Stimulated activated CD4-positive, alpha-beta T cell treated with anti-CD3 and anti-CD28 coated beads, Interleukin-12 subunit alpha, Interleukin-12 subunit beta, amount 100 ng/mL, for 4 hours (primary cell): ENCODE data around the gene PSMG2.
"Not testable (repeated sequence)": the region's sequence is repeated elsewhere in the genome, so short reads cannot be mapped to it uniquely, and the experiment has no call there.

Experiments used
- DNase-seq: peaks from one replicate; pipeline ENCODE4 v3.0.0-alpha.2; 2020

PSMG2 gene

DNA sequence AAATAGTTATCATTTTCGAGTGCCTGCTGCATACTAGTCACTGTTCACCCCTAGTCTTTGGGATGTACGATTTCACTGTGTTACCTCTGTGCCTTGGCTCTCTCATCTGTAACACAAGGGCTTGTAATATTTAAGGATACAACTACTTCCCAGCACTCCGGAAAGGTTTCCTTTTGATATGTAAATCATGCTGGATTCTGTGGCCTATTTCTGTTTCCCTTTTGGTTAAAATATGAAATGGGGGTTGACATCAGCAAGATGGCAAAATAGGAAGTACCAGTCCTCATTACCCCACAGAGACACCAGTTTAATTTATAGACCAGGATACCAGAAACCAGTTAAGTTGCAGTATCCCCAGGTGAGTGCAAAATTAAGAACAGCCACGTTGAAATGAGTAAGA, 23.5 kb downstream of the PSMG2 start:
- no peak for DNase-seq

DNA sequence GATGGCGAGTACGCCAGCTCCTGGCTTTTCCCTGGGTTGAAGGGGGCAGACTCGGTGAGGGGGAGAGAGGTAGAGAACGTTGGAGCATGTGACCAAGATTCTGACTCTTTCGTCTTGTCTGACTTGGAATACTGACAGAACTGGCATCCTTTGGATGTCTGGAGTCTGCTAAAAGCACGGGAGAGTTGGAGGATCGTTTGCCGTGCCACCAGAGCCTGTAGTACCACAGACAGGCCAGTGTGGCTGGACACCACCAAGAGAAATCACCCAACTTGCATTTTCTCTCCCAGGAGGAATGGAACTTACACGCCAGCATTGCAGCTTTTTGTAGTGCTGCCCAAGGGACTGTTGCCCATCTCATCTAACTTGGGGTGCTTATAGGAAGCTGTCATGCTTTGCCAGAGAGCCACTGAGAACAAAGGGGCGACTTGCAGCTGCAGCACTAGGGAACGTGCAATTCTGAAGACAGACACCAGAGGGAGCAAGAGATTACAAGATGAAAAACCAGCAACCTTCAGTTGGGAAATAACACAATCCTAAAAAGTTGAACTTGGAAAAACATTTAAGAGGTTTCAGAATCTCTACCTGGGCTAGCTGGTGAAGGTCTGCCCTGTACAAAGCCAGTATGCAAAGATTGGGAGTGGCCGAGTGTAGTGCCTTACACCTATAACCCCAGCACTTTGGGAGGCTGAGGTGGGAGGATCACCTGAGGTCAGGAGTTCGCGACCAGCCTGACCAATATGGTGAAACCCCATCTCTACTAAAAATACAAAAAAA, 24.1 kb downstream of the PSMG2 start:
- peak; percentile 42 for DNase-seq

DNA sequence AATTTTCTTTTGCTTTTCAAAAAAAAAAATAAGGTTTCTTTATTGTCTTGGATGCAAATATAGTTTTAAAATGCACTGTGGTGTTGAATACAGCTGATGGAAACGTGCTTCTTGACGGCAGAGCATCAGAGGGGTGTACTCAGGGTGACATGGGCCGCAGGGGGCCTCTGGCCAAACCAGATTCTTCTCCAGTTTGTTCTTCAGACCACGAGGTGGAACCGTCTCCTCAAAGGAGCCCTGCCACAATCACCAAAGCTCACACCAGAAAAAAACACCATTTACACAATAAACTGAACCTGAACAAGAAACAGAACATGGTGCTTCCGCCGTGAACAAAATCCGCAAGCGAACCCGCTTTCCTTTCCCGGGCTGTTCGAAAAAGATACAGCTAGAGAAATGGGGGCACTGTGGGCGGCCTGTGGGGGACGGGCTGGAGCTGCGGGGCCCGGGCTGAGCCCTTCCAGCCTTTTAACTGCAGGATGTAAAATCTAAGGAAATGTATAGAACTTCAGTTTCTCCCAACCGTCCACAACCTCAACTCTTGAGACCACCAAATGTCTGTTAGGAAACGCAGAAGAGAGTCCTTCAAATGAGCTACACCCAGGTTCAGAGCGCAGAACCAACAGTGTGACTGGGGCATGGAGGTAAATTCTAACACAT, 34.5 kb downstream of the PSMG2 start:
- no peak for DNase-seq

DNA sequence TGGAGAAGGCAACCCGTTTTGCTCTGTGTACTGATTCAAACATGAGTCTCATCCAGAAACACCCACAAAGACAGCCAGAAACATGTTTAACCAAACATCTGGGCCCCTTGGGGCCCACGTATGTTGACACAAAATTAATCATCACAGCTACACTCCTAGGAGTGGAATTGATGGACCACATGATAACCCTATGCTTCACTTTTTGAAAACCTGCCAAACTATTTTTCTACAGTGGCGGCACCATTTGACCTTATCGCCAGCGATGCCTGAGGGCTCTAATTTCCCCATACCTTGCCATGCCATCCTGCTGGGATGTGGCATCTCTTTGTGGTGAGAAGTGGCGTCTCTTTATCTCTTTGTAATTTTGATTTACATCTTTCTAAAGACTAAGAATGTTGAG, 38.5 kb downstream of the PSMG2 start:
- DNase-seq: no peak

DNA sequence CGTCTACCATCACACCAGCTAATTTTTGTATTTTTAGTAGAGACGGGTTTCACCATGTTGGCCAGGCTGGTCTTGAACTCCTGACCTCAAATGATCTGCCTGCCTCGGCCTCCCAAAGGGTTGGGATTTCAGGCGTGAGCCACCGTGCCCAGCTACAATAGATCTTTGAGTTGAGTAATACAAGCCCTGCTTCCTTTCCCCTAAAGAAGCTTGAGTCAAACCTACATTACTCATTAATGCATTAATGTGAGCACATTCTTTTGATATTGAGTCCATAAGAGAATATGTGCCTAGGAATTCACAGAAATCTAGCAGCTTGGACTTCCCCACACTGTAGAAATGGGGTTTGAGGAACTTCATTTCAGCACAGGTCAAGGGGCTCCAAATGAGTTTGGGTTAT, 39.6 kb downstream of the PSMG2 start:
- DNase-seq: no peak

DNA sequence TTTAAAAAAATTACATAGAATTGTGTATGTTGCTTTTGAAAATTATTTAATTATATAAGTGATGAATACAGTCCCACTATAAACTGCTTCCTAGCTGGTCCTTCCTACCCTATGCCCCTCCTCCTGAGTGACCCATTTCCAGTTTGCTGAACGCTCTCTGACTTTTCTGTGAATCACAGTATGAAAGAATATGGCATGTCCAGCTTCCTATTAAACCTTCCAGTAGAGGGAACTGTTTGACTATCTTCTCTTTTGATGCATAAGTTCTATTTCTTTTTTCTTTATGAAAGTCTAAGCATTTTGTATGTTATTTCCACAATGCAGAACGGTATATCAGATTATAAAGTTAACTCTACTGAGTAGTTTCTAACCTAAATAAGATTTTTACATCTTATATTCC, 41.3 kb downstream of the PSMG2 start:
- DNase-seq: no peak

DNA sequence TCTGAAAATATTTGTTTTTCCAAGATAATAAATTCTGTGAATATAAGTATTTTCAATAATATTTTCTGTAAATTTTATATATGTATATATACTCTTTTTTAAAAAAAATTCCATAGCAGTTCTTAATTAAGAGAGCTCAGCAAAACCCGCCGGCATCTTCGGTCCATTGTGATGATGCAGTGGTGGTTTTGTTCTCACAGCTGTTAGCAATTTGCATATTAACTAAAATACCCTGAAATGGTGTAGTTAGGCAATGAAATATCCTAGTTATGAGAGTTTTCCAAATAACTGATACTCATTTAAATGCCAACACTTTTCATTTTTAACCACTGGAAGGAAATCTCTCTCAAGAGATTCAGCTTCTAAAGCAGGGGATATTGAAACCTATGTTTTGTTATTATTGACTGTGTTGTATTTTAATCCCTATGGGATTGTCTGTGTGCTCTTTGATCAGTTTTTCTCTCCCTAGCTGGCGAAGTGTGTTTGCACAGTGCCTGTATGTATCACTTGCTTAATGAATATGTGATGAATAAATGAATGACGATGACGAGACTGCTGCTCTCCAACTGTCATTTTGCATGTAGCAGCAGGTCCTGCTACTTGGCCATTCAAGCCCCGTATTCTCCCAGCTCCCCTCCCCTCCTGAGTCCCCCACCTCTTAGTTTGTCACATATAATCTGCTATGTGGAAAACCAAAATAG, 42.4 kb downstream of the PSMG2 start:
- no peak for DNase-seq

DNA sequence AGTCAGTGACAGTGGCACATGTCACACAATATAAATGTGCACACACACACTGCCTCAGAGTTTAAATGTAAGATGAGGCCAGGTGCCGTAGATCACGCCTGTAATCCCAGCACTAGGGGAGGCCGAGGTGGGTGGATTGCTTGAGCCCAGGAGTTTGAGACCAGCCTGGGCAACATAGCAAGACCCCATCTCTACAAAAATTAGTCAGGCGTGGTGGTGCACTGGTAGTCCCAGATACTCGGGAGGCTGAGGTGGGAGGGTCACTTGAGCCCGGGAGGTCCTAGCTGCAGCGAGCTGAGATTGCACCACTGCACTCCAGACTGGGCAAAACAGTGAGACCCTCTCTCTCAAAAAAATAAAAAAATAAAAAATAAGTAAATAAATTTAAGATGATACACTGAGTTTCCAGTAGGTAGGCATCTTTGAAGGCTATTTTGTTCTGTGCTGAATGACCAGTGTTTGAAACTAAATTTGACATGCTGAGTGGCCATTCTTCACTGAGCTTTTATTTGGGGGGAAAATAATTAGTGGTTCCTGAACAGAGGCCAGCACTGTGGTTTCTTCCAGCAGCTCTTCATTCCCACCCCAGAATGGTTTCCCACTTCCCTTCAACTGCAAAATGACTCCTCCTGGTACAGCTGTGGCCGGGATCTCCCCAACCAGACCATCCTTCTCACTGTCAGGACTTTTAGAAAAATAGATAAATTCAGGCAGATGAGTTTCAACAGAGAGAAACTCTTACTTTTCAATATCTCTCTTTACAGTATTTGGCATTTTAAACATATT, 44.9 kb downstream of the PSMG2 start:
- DNase-seq: no peak

DNA sequence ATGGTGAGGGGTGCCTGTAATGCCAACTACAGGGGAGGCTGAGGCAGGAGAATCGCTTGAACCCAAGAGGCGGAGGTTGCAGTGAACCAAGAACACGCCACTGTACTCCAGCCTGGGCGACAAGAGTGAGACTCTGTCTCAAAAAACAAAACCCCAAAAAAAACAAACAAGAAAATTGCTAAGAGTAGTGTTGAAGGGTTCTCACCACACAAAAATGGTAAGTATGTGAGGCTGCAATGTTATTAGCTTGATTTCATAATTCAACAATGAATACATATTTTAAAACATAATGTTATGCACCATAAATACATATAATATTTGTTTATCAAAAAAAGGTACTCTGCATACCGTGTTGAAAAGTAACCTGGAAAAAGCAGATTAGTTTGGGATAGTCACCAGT, 45.8 kb downstream of the PSMG2 start:
- DNase-seq: no peak

DNA sequence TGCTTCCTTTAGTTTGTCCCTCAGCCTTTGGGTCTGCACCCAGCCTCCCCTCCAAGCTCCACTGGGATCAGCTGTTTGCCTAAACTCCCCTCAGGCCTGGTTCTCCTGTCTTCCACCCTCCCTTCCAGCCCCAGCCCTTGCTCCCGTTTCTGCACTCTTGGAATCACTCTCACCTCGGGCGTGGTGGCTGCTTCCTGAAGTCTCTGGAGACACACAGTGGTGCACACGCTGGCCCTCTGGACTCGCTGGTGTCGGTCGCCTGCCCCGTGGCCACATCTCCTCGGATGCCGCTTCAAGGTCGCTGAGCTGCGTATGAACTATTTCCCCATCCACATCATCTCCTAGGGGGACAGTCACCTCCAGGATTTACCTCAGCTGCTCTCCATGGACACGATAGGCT, 46.3 kb downstream of the PSMG2 start:
- DNase-seq: no peak

DNA sequence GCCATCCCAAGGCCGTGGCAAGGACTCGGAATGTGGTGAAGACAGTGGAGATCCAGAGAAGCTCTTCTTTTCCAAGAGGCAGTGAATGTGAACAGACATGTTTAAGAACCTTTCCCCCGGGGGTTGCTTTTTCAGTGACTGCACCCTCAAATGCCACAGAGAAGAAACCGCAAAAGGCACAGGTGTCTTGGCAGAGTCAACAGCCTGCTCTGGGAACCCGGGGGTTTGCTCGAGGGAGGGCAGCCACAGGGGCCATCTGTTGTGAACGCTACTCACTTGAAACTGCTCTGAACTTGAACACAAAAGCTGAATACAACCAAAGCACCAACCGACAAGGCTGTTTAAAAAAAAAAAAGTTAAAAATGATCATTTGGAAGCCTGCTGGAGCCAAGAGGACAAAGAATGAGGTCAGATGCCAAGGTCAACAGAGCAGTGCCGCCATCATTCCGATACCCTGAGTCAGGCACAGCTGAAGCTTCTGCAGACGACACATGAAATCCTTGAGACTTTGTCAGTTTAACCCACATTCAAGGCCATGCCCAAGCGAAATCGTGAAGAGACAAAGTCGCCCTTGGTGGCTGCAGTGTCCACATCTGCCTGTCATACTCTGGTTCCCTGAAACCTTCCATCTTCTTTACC, 47.4 kb downstream of the PSMG2 start:
- peak; percentile 10 for DNase-seq

DNA sequence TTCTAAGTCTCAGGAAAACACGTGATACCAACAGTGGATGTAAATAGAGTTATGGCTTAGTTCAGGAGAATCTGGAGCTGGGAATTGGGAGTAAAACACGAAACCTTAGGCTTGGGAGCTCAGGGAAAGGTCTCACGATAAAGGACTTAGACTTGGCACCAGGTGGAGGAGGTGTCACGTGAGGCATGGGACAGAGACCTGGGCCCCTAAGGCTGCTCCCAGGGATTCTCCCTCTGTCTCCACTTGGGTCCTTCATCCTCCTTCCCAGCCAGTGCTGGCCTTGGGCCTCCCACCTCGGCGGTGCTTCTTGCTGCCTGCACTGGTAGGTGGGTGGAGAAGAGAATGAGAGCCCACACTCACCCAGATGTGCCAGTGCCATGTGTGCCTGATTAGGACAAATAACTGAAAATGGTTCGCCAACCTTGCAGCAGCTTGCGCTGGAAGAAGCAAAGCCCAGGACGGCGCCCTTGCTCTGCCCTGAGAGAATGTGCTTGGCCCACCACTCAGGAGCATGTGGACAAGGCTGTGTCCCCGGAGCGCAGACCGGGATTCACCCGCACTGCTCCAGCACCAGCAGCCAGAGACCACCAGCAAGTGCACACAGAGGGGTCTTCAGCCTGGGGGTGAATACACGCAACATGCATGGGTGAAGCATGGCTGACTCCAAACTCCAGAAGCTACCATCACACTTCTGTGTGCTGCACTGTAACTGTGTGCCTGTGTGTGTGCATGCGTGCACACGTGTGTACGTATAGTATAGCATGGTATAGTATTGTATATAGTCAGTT, 48.1 kb downstream of the PSMG2 start:
- DNase-seq: no peak

DNA sequence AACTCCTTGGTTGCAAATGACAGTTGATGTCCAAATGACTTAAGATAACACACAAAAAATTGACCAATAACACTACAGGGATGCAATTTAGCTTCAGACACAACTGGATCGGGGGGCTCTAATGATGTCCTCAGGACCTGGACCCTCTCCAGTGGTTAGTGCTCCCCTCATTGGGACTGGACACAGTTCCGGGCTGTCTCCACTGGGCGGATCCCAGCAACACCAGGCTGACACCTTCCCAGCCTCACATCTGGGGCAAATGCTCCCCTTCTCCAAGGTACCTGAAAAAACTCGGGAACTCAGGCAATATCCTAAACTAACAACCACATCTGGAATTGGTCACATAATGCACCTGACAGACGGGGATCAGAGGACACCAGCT, 48.7 kb downstream of the PSMG2 start:
- DNase-seq: no peak

DNA sequence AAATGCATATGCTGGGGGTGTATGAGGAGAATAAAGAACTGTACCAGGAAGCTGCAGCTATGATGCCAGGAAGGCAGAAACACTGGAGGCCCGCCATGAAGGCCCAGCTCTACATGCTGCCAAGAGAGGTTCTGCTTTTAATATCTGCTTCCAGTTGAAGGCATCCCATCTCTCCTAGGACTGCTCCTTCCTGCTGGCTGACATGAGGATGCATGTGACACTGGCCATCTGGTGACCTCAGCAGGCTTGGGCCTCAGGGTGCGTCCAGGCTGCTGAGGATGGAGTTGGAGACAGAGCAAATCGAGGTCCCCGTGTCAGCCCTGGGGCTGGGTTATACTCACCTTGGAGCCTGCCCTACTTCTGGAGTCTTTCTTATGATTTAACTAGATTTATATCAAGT, 49.0 kb downstream of the PSMG2 start:
- no peak for DNase-seq

DNA sequence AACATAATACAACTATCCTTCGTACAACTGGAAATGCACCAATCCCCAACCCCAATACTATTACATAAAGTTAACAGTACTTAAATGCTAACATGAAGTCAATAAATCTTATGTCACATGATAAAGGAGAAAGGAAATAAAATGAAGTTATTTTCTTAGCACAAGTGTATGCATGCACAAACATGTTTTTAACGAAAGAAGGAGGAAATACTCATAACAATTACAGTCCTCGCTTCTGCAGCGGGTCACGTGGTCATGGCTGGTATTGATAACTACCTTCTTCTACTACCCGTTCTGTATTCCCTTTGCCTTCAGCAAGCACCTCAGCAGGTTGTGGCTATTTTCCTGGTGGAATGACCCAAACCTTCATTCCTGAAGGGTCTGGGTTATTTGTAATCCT, 51.7 kb downstream of the PSMG2 start:
- no peak for DNase-seq

DNA sequence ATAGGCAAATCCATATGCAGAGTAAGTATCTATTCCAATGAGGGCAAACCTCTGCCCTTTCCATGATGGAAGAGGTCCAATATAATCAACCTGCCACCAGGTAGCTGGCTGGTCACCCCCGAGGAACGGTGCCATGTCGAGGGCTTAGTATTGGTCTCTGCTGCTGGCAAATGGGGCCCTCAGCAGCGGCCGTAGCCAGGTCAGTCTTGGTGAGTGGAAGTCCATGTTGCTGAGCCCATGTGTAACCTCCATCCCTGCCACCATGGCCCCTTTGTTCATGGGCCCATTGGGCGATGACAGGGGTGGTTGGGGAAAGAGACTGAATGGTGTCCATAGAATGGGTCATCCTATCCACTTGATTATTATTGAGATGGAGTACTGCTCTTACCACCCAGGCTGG, 52.8 kb downstream of the PSMG2 start:
- DNase-seq: not testable (repeated sequence)

DNA sequence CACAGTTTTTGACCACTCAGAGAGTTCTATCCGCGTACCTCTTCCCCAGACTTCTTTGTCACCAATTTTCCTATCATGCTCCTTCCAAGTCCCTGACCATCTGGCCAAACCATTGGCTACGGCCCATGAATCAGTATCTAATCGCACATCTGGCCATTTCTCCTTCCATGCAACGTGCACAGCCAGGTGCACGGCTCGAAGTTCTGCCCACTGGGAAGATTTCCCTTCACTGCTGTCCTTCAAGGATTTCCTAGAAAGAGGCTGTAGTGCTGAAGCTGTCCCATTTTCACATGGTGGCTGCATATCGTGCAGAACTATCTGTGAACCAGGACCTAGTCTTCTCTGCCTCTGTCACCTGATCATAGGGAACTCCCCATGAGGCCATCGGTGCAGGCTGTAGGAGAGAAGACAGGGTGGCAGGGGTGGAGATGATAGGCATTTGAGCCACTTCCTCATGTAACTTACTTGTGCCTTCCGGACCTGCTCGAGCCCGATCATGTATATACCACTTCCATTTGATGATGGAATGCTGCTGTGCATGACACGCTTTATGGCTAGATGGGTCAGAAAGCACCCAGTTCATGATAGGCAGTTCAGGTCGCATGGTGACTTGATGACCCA, 53.9 kb downstream of the PSMG2 start:
- DNase-seq: not testable (repeated sequence)

DNA sequence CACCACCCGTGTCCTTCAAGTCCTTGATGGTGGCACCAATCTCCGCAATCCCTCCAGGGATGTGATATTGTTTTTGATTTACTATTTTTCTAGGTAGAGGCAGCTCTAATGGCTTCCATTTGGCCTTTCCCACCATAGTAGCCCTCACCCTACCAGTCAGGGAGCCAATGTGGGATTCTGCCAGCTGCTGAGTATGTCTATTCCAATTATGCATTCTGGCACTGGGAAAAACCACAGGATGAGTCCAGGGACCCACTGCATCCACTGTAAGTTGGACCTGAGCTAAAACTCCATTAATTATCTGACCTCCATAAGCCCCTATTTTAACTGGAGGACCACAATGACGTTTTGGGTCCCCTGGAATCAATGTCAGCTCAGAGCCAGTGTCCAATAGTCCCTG, 55.7 kb downstream of the PSMG2 start:
- not testable (repeated sequence) for DNase-seq

DNA sequence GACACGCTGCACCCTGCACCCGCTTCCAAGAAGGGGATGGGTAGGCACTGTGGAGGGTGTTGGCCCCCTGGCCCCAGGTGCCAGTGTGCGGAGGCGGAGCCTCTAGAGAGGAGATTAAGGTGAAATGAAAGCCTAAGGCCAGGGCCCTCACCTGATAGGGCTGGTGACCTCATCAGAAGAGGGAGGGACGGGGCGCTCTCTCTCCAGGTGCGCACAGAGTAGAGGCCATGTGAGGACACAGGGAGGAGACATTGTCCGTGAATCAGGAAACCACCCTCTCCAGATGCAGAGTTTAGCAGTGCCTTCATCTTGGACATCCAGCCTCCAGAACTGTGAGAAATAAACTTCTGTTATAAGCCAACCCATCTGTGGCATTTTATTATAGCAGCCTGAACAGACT, 62.3 kb downstream of the PSMG2 start:
- no peak for DNase-seq

DNA sequence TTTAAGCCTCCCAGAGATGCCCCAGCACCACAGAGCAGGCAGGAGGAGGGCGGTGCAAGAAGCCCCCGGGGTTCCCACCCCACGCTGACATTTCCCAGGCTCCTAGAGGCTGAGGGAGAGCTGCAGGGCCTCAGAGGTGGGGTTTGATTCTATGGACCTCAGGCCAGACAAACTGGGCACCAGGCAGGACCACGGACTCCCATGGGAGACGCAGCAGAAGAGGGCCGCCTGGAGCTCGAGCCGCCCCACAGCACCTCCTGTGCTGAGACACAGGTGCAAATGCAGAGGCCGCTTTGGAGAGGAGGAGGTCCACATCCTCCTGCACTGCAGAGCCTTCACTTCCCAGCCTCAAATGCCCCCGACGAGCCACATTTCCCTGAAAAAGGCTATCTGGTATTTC, 62.7 kb downstream of the PSMG2 start:
- DNase-seq: no peak

DNA sequence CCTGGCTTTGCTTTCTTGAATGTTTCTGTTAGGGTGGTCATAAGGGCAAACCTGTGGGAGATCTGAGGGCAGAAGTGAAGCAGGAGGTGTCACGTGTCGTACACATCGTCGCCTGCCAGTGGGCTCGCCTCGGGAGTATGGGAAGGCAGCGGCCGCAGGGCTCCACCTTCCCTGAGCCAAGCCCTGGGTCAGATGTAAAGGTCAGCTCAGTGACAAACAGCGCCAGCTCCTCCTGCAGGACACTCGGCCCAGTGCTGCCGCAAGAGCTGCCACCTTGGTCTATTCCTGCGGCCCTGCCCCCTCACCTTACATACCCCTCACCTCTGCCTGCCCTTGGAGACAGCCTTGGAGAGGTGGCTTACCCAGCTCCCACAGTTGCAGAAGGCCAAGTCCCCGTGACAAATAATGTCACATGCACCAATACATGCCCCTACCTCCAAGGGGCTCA, 64.2 kb downstream of the PSMG2 start:
- no peak for DNase-seq
